ENCODE measurements around the gene SLC27A4. TPM values are rescaled to one million over a fixed set of nuclear protein-coding genes. Genes with fewer than 3 reads are reported as not detected.

Gene SLC27A4
- total and polyA plus RNA-seq, 2 of the 13 experiments (the other 11 are each of a cell fraction or from before 2014, with no cell fraction given), result 10.6 to 18.8 TPM

GRCh38 chr9:128370752-128371629 lies 30.7 kb downstream of the SLC27A4 start, which contains the start of gene URM1 (continued):
- TF ChIP-seq TRIM22 (IDR thresholded peaks at IDR 0.05) (no peak), SKI (IDR thresholded peaks at IDR 0.05; ENCODE audit: partially characterized antibody) (no peak), SALL1 (CRISPR knock-in tag; IDR thresholded peaks at IDR 0.05) (peak; percentile 70; the same call in 1 of the 2 replicates), ATF1 (CRISPR knock-in tag; IDR thresholded peaks at IDR 0.05) (peak; percentile 56; the same call in 1 of the 2 replicates), KMT2A (CRISPR knock-in tag; IDR thresholded peaks at IDR 0.05) (no peak), ZBTB40 (IDR thresholded peaks at IDR 0.05) (peak; percentile 63), ZBTB40 (CRISPR knock-in tag; IDR thresholded peaks at IDR 0.05) (peak; percentile 64; the same call in 1 of the 2 replicates), SP140L (CRISPR knock-in tag; IDR thresholded peaks at IDR 0.05; ENCODE audit: borderline replicate concordance) (no peak), MYNN (CRISPR knock-in tag; IDR thresholded peaks at IDR 0.05; ENCODE audit: low read depth) (no peak), UBTF (CRISPR knock-in tag; IDR thresholded peaks at IDR 0.05) (peak; percentile 46; the same call in 1 of the 2 replicates), ZNF18 (CRISPR knock-in tag; IDR thresholded peaks at IDR 0.05; ENCODE audit: insufficient replicate concordance) (peak; percentile 63), ZNF569 (CRISPR knock-in tag; IDR thresholded peaks at IDR 0.05; ENCODE audit: borderline replicate concordance) (no peak), ASH2L (IDR thresholded peaks at IDR 0.05; ENCODE audit: insufficient read length, low read depth, low read length) (peak; percentile 91), ZNF891 (CRISPR knock-in tag; IDR thresholded peaks at IDR 0.05) (peak; percentile 65)
